HepG2 (cell line): ENCODE measurements around the gene CCDC201. TPM values are rescaled to one million over a fixed set of nuclear protein-coding genes. Genes with fewer than 3 reads are reported as not detected.
A peak's percentile ranks its signal among the peaks of the same experiment; 100 is the strongest.

ENCODE experiments used
- AKNA ChIP-seq: sonication (generic); formaldehyde crosslinking; IDR thresholded peaks from 2 replicates; pipeline ENCODE4 v1.4.0; 2020; ENCODE audit warnings: missing genetic modification reagents, borderline replicate concordance
- CHD4 ChIP-seq: fragments of 200-600 bp; sonication (generic); IDR thresholded peaks from 2 replicates; pipeline ENCODE4 v1.7.0; 2017; ENCODE audit warnings: mild to moderate bottlenecking, low read length, borderline replicate concordance
- EEA1 ChIP-seq: sonication (generic); formaldehyde crosslinking; IDR thresholded peaks from 2 replicates; pipeline ENCODE4 v1.5.1; 2020; ENCODE audit warnings: mild to moderate bottlenecking, missing genetic modification reagents, borderline replicate concordance
- HNRNPUL1 ChIP-seq: fragments of 200-400 bp; formaldehyde crosslinking; IDR thresholded peaks from 2 replicates; pipeline ENCODE4 v1.6.1; 2017; ENCODE audit warnings: low read depth, mild to moderate bottlenecking, low read length, moderate library complexity
- IRF9 ChIP-seq: sonication (generic); formaldehyde crosslinking; IDR thresholded peaks from 2 replicates; pipeline ENCODE4 v1.8.0; 2022; ENCODE audit warnings: missing genetic modification reagents, mild to moderate bottlenecking, borderline replicate concordance
- KLF13 ChIP-seq: sonication (generic); formaldehyde crosslinking; IDR thresholded peaks from 2 replicates; pipeline ENCODE4 v1.4.0; 2020; ENCODE audit warnings: mild to moderate bottlenecking, missing genetic modification reagents
- MEF2D ChIP-seq: sonication (generic); formaldehyde crosslinking; IDR thresholded peaks from 2 replicates; pipeline ENCODE4 v1.5.1; 2020; ENCODE audit warnings: mild to moderate bottlenecking, missing genetic modification reagents
- NFATC3 ChIP-seq: sonication (generic); formaldehyde crosslinking; IDR thresholded peaks from 2 replicates; pipeline ENCODE4 v1.5.1; 2020; ENCODE audit warnings: mild to moderate bottlenecking, missing genetic modification reagents
- NFKBIZ ChIP-seq: IDR thresholded peaks from 2 replicates; pipeline ENCODE4 v1.6.1; 2018; ENCODE audit warnings: missing genetic modification reagents, missing compliant biosample characterization
- NONO ChIP-seq, 2 experiments: fragments of 450-650 bp in 1 of 2; sonication (generic) in 1 of 2; formaldehyde crosslinking in 1 of 2; IDR thresholded peaks in 1 of 2; conservative IDR thresholded peaks in 1 of 2; 2 replicates each; pipeline versions ENCODE4 v1.6.1 to v1.8.0; 2017 to 2022; ENCODE audit warnings: mild to moderate bottlenecking in 1 of 2, missing genetic modification reagents in 1 of 2, moderate library complexity in 1 of 2
- PAXIP1 ChIP-seq: sonication (generic); formaldehyde crosslinking; conservative IDR thresholded peaks from 2 replicates; pipeline ENCODE4 v1.4.0; 2020; ENCODE audit warnings: mild to moderate bottlenecking, missing genetic modification reagents, moderate library complexity
- SOX5 ChIP-seq: IDR thresholded peaks from 2 replicates; pipeline ENCODE4 v1.6.1; 2016; ENCODE audit warnings: borderline replicate concordance
- WIZ ChIP-seq: sonication (generic); formaldehyde crosslinking; IDR thresholded peaks from 2 replicates; pipeline ENCODE4 v1.5.1; 2020; ENCODE audit warnings: mild to moderate bottlenecking, missing genetic modification reagents
- ZEB1 ChIP-seq: IDR thresholded peaks from 2 replicates; pipeline ENCODE4 v1.6.1; 2012; ENCODE audit warnings: mild to moderate bottlenecking, low read depth, inconsistent platforms; ENCODE audit not compliant: insufficient replicate concordance
- ZNF333 ChIP-seq: sonication (generic); formaldehyde crosslinking; IDR thresholded peaks from 2 replicates; pipeline ENCODE4 v1.4.0; 2020; ENCODE audit warnings: mild to moderate bottlenecking, missing genetic modification reagents, borderline replicate concordance
- ZNF629 ChIP-seq: sonication (generic); formaldehyde crosslinking; conservative IDR thresholded peaks from 2 replicates; pipeline ENCODE4 v1.5.0; 2020; ENCODE audit warnings: missing genetic modification reagents
- ZNF709 ChIP-seq: sonication (generic); formaldehyde crosslinking; IDR thresholded peaks from 2 replicates; pipeline ENCODE4 v1.5.0; 2020; ENCODE audit warnings: mild to moderate bottlenecking, missing genetic modification reagents
- ZNF75D ChIP-seq: sonication (generic); formaldehyde crosslinking; IDR thresholded peaks from 2 replicates; pipeline ENCODE4 v1.8.1; 2023; ENCODE audit warnings: missing genetic modification reagents, mild to moderate bottlenecking, borderline replicate concordance
- ZNF782 ChIP-seq: sonication (generic); formaldehyde crosslinking; IDR thresholded peaks from 2 replicates; pipeline ENCODE4 v1.4.0; 2020; ENCODE audit warnings: missing genetic modification reagents, mild to moderate bottlenecking, borderline replicate concordance
- polyA plus RNA-seq, 8 experiments: library from polyadenylated mRNA; depleted of rRNA in 3 of 8; stranded (reverse) in 7 of 8; unstranded in 1 of 8; fragments of >200 nt; fragmentation: Illumina TruSeq in 4 of 8; extraction: Trizol in 4 of 8; gene quantifications; 2 replicates each; pipeline versions ENCODE4 v1.2.1 to v1.2.3, GENCODE V29; 2011 to 2016; ENCODE audit warnings: low read depth in 4 of 8, missing spikeins in 1 of 8, mixed read lengths in 1 of 8; ENCODE audit not compliant: insufficient read depth in 1 of 8
- total RNA-seq, 5 experiments: library from RNA; depleted of rRNA; stranded (reverse); fragments of >200 nt; fragmentation: Illumina TruSeq; extraction: Trizol; gene quantifications; 2 replicates each; pipeline ENCODE4 v1.2.3, GENCODE V29; 2016; ENCODE audit warnings: low read depth in 1 of 5

The CCDC201 gene
- total and polyA plus RNA-seq, 2 of the 13 experiments (the other 11 are each of a cell fraction or from before 2014, with no cell fraction given) = 0.92 TPM; not detected in 1

GRCh38 chr7:45885264-45885882 lies 12.5 kb upstream of the CCDC201 start (continued):
- TF ChIP-seq NFATC3 = 0 out of 2 replicates have a peak, but pooled peaks have one; percentile 54
- TF ChIP-seq NFKBIZ = peak; percentile 77
- 0 out of 2 replicates have a peak, but pooled peaks have one; percentile 2 for TF ChIP-seq ZNF709 (CRISPR knock-in tag)
- TF ChIP-seq SOX5 (CRISPR knock-in tag) = peak; percentile 93
- TF ChIP-seq ZNF782 (CRISPR knock-in tag) = peak; percentile 45; the same call in 1 of the 2 replicates
- no peak; the same call in 1 of the 2 replicates for TF ChIP-seq AKNA (CRISPR knock-in tag)
- peak; percentile 64; the same call in 1 of the 2 replicates for TF ChIP-seq ZNF333 (CRISPR knock-in tag)
- TF ChIP-seq WIZ (CRISPR knock-in tag) = no peak
- TF ChIP-seq EEA1 = no peak
- no peak for TF ChIP-seq NONO (IDR thresholded peaks at IDR 0.05)
- peak; percentile 94 for TF ChIP-seq NONO (CRISPR knock-in tag; conservative IDR thresholded peaks at IDR 0.05)
- peak; percentile 79 for TF ChIP-seq ZNF629 (CRISPR knock-in tag)
- TF ChIP-seq KLF13 (CRISPR knock-in tag) = no peak
- peak; percentile 75 for TF ChIP-seq IRF9
- TF ChIP-seq ZEB1 = no peak
- no peak for TF ChIP-seq CHD4
- no peak for TF ChIP-seq HNRNPUL1
- TF ChIP-seq PAXIP1 = peak; percentile 98
- TF ChIP-seq ZNF75D (CRISPR knock-in tag) = no peak
- TF ChIP-seq MEF2D (CRISPR knock-in tag) = peak; percentile 93
